Measurements from ENCODE around the gene ANKEF1.

ANKEF1 gene

DNA sequence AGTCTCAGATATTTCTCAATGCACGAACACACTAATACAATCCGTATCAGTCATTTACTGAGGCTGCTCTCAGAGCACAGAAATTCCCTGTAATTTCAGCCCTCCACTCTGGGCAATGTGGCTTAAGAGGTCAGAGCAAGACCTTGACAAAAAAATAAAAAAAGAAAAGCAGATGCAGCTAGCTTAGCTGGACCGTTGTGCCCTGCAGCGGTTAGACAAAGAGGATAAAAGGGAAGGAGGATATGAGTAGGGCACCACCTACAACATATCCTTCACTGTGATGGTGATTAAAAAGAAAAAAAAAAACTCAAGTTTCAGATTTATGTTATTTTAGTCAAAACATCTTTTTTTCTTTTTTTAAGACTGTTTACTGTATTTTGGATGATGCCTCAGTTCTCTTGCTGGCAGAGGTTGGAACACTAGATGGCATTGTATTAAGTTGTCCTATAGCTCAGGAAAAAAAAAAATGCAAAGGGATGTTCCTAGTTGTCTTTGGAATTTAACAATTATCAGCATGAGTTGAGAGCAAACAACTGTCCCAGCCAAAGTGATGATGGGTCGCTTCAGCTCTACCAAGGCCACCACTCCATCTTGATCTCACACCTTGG, 59.9 kb downstream of the ANKEF1 start:
- DNase-seq (ENCODE audit: low read depth) = peak; percentile 37
- H3K4me3 ChIP-seq (ENCODE audit: control insufficient read depth, low read depth, low read length) = no peak overlapping the region
- TF ChIP-seq CTCF (conservative IDR thresholded peaks at IDR 0.05; ENCODE audit: control insufficient read depth, insufficient read depth, low read depth, low read length) = peak; percentile 26

DNA sequence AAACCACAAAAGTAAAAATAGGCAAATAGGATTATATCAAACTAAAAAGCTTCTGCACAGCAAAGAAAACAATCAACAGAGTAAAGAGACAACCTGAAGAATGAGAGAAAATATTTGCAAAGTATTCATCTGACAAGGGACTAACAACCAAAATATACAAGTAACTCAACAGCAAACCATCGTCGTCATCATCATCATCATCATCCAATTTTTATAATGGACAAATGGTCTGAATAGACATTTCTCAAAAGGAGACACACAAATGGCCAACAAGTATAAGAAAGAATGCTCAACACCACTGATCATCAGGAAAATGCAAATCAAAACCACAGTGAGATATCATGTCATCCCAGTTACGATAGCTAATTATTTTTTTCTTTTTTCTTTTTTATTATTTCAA, 62.0 kb downstream of the ANKEF1 start:
- H3K4me3 ChIP-seq (ENCODE audit: control insufficient read depth, low read depth, low read length) = no peak overlapping the region
- DNase-seq (ENCODE audit: low read depth) = no peak
- TF ChIP-seq CTCF (conservative IDR thresholded peaks at IDR 0.05; ENCODE audit: control insufficient read depth, insufficient read depth, low read depth, low read length) = no peak

- DNase-seq (ENCODE audit: low read depth) = no peak
- no peak overlapping the region for H3K4me3 ChIP-seq (ENCODE audit: control insufficient read depth, low read depth, low read length)
- TF ChIP-seq CTCF (conservative IDR thresholded peaks at IDR 0.05; ENCODE audit: control insufficient read depth, insufficient read depth, low read depth, low read length) = no peak
These were observed 70.3 kb downstream of the ANKEF1 start for GRCh38 chr20:10105046-10105445.
